ENCODE measurements around the gene MRPS15. TPM values are rescaled to one million over a fixed set of nuclear protein-coding genes. Genes with fewer than 3 reads are reported as not detected.

Gene MRPS15
- total RNA-seq, 1 experiment from 2014 or later, result 213 TPM

DNA sequence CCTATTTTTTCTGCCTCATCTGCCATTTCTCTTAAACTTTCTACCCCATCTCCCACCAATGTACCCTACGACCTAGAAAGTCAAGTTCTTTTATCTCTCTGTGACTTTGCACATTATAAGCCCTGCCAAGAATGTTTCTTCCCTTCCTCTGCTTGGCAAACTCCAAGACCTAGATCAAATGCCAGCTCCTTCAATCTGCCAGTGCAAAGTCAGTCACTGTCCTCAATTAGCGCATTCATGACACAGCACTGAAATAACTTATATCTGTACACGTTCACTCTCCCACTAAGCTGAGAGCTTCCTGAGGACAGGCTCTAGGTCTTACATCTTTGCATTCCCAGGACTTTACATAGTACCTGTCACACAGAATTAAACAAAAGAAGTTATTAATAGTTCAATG is 45.0 kb downstream of the MRPS15 start:
- H3K4me3 ChIP-seq (ENCODE audit: low read length), result no peak overlapping the region
- DNase-seq (no peak), ATAC-seq (no peak)
- H3K9ac ChIP-seq (ENCODE audit: low read length), result no peak overlapping the region
- no peak overlapping the region for H2AFZ ChIP-seq (ENCODE audit: low read length)
- no peaks in the 10 kb centered on the region for H3K27me3 ChIP-seq (ENCODE audit: low read length)
- TF ChIP-seq EZH2phosphoT487 (IDR thresholded peaks at IDR 0.05; ENCODE audit: borderline replicate concordance, low read length) (no peak), EZH2 (IDR thresholded peaks at IDR 0.05; ENCODE audit: low read length, unreplicated experiment) (no peak), CTCF (conservative IDR thresholded peaks at IDR 0.05; ENCODE audit: low read depth, low read length) (no peak)
- H3F3A ChIP-seq (ENCODE audit: low read length, unreplicated experiment), result no peaks in the 10 kb centered on the region
- H3K9me2 ChIP-seq (replicated peaks; ENCODE audit: low read length), result no peaks in the 10 kb centered on the region
- H3K4me1 ChIP-seq (ENCODE audit: insufficient read depth, low read length), result peaks cover 14% of the 10 kb centered on the region
- intact Hi-C loops (cut with micrococcal nuclease), result no loop called here
- H3K9me3 ChIP-seq (ENCODE audit: low read length), result no peaks in the 10 kb centered on the region
- ChIA-PET CTCF (interaction anchor here (0.6 kb wide), 1 partner anchor 22 kb away, joined by 4 read pairs; no protein-coding TSS in a partner anchor), POLR2A (ENCODE audit: unreplicated experiment) (no interaction called here)
- no peaks in the 10 kb centered on the region for H3K79me2 ChIP-seq (ENCODE audit: low read length)
- H3K4me2 ChIP-seq (ENCODE audit: low read length), result no peak overlapping the region
- no peaks in the 10 kb centered on the region for H3K36me3 ChIP-seq (ENCODE audit: low read depth, low read length)
- H4K20me1 ChIP-seq (ENCODE audit: low read length), result no peaks in the 10 kb centered on the region
- BruUV-seq (replicated peaks), result no TSS peak
- H3K27ac ChIP-seq (ENCODE audit: low read length), result no peak overlapping the region

DNA sequence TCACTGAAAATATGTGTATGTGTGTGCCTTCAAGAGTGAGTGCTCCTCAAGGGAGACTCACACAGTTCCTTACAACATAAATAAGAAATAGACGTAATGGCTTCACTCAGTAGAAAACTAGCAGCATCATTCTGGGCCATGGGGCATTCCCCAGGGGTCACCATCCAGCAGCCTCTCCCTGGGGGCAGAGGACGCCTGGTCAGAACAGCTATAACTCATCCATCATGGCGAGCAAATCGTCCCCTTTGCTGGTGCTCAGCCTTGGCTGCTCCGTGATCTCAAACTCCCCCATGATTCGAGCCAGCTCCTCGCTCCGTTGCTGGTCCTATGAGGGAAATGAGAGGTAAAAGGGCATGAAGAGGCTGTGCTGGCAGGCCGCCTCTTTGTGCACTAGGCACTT is 46.3 kb downstream of the MRPS15 start:
- Histone ChIP-seq H3K27ac (ENCODE audit: low read length) (no peak overlapping the region), H3K27me3 (ENCODE audit: low read length) (no peaks in the 10 kb centered on the region), H3K9me3 (ENCODE audit: low read length) (no peaks in the 10 kb centered on the region), H3K9ac (ENCODE audit: low read length) (no peak overlapping the region), H3K4me2 (ENCODE audit: low read length) (no peak overlapping the region), H3F3A (ENCODE audit: low read length, unreplicated experiment) (no peaks in the 10 kb centered on the region), H3K36me3 (ENCODE audit: low read depth, low read length) (no peaks in the 10 kb centered on the region), H2AFZ (ENCODE audit: low read length) (no peak overlapping the region), H4K20me1 (ENCODE audit: low read length) (no peaks in the 10 kb centered on the region), H3K79me2 (ENCODE audit: low read length) (no peaks in the 10 kb centered on the region), H3K4me3 (ENCODE audit: low read length) (no peak overlapping the region), H3K4me1 (ENCODE audit: insufficient read depth, low read length) (peaks cover 14% of the 10 kb centered on the region), H3K9me2 (replicated peaks; ENCODE audit: low read length) (no peaks in the 10 kb centered on the region)
- intact Hi-C loops (cut with micrococcal nuclease), result no loop called here
- ATAC-seq, result no peak
- BruUV-seq (replicated peaks), result no TSS peak
- ChIA-PET POLR2A (ENCODE audit: unreplicated experiment) (no interaction called here), CTCF (no interaction called here)
- DNase-seq, result no peak
- TF ChIP-seq EZH2 (IDR thresholded peaks at IDR 0.05; ENCODE audit: low read length, unreplicated experiment) (no peak), EZH2phosphoT487 (IDR thresholded peaks at IDR 0.05; ENCODE audit: borderline replicate concordance, low read length) (no peak), CTCF (conservative IDR thresholded peaks at IDR 0.05; ENCODE audit: low read depth, low read length) (no peak)

GRCh38 chr1:36415661-36416326 is 48.4 kb downstream of the MRPS15 start:
- no peak overlapping the region for H2AFZ ChIP-seq (ENCODE audit: low read length)
- H3K27me3 ChIP-seq (ENCODE audit: low read length), result no peaks in the 10 kb centered on the region
- H3K4me3 ChIP-seq (ENCODE audit: low read length), result no peak overlapping the region
- no peaks in the 10 kb centered on the region for H3F3A ChIP-seq (ENCODE audit: low read length, unreplicated experiment)
- ChIA-PET POLR2A (ENCODE audit: unreplicated experiment) (no interaction called here), CTCF (no interaction called here)
- no peak overlapping the region for H3K27ac ChIP-seq (ENCODE audit: low read length)
- no peak for TF ChIP-seq CTCF (conservative IDR thresholded peaks at IDR 0.05; ENCODE audit: low read depth, low read length)
- no peak for TF ChIP-seq EZH2 (IDR thresholded peaks at IDR 0.05; ENCODE audit: low read length, unreplicated experiment)
- no peak for TF ChIP-seq EZH2phosphoT487 (IDR thresholded peaks at IDR 0.05; ENCODE audit: borderline replicate concordance, low read length)
- no peak overlapping the region for H3K4me2 ChIP-seq (ENCODE audit: low read length)
- no peaks in the 10 kb centered on the region for H3K79me2 ChIP-seq (ENCODE audit: low read length)
- no peaks in the 10 kb centered on the region for H3K36me3 ChIP-seq (ENCODE audit: low read depth, low read length)
- no peak for DNase-seq
- H4K20me1 ChIP-seq (ENCODE audit: low read length), result no peaks in the 10 kb centered on the region
- intact Hi-C loops (cut with micrococcal nuclease), result no loop called here
- no peak for ATAC-seq
- no peaks in the 10 kb centered on the region for H3K9me3 ChIP-seq (ENCODE audit: low read length)
- no TSS peak for BruUV-seq (replicated peaks)
- no peaks in the 10 kb centered on the region for H3K9me2 ChIP-seq (replicated peaks; ENCODE audit: low read length)
- H3K4me1 ChIP-seq (ENCODE audit: insufficient read depth, low read length), result peaks cover 14% of the 10 kb centered on the region
- no peak overlapping the region for H3K9ac ChIP-seq (ENCODE audit: low read length)
